Stimulated activated CD4-positive, alpha-beta T cell treated with anti-CD3 and anti-CD28 coated beads, Interleukin-12 subunit alpha, Interleukin-12 subunit beta, amount 100 ng/mL, for 24 hours (primary cell): ENCODE measurements around the gene BCR.

Source experiments
- DNase-seq, 2 experiments: peaks; one replicate each; pipeline ENCODE4 v3.0.0-alpha.2; 2020; ENCODE audit warnings: low read depth in 2 of 2

BCR gene

DNA sequence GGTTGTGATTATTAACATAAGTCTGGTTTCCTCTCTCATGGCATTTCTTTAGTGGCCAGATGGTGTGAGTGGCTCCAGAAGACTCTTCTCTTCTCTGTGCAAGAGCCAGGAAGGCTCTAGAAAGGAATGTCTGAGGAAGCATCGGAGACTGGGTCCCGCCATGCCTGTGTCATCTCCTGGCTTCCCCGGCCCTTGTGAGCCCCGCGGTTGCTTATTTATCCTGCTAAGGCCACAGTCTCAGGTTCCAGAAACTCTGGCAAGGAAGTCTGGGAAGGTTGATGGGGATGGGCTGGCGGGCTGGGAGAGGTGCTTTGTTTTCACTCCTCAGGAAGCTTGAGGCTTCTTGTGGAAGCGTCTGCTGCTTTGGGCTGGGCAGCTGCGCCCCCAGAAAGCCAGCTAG is 18.9 kb downstream of the BCR start:
- no peak for DNase-seq

- no peak for DNase-seq
Observed at GRCh38 chr22:23200898-23201297, 20.6 kb downstream of the BCR start.

- DNase-seq = no peak
Observed at GRCh38 chr22:23202812-23203451, 22.6 kb downstream of the BCR start.

GRCh38 chr22:23203452-23204124 is 23.3 kb downstream of the BCR start:
- no peak for DNase-seq

GRCh38 chr22:23204125-23204488 is 23.8 kb downstream of the BCR start:
- DNase-seq = no peak

DNA sequence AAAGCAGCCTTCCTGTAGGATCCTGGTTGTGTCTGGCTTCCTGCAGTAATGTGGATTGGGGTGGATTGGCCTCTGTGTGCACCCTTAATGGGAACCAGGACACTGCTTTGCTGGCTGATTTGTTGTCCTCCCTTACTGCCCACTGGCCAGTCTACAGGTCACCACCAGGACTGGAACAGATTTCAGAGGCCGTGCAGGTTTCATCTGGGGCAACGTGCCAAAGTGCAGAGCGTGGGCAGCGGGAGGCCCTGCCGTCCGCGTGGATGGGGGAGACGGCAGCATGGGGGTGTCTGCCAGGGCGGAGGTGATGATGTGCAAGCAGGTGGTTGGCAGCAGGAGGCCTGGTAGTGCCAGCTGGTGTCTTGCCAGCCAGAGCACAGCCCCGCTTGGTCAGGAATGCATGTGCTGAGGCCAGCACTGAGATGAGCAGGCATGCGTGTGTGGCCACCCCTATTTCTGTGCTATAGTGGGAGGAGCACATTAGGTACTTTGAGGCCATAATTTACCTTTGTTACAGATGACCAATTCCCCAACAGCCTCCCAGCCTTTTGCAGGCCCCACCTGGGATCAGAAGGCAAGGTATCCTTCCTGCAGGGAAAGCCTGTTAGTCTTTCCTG is 24.3 kb downstream of the BCR start:
- no peak for DNase-seq

DNA sequence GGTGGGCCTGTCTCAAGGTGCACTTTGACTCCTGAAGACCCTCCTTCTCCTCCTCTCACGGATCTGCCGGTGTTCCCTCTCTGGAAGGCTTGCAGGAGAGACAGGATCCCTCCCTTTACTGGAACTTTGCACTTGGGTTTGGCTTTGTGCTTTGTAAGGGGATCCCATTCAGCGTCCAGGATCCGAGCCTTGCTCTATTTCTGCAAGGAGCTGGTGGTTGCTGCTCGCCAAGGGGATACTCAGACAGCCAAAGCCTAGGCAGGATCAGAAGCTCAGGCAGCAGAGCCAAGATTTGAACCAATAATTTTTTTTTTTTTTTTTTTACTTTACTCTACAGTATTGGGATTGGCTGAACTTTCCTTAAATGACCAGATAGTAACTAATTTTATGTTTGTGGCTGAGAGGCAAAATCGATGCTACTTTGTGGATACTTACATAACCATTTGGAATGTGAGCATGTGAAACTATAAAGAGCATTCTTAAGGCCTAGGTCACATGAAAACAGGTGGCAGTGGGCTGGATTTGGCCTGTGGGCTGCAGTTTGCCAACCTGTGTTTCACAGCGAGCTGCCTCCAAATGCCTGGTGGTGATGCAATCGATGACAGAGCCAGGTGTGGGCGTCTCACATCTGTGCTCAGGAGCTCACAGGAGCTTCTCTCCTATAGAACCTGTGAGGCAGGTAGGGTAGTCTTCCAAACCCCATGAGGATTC is 25.2 kb downstream of the BCR start:
- DNase-seq = no peak

DNA sequence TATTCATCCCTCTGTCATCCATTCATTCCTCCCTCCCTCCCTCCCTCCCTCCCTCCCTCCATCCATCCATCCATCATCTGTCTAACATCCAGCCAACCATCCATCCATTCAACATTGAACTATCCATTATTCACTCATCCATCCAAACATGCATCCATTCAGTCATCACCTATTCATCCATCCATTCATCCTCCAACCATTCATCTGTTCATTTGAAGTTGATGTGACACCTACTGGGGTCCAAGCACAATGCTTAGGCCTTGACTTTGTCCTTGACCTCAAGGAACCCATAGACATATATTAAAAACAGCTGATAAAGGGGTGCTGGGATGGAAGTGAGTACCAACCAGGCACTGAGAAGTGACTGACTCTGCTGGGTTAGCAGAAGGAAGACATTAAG is 26.6 kb downstream of the BCR start:
- no peak for DNase-seq

- no peak for DNase-seq
Observed at GRCh38 chr22:23207729-23208393, 27.6 kb downstream of the BCR start.

DNA sequence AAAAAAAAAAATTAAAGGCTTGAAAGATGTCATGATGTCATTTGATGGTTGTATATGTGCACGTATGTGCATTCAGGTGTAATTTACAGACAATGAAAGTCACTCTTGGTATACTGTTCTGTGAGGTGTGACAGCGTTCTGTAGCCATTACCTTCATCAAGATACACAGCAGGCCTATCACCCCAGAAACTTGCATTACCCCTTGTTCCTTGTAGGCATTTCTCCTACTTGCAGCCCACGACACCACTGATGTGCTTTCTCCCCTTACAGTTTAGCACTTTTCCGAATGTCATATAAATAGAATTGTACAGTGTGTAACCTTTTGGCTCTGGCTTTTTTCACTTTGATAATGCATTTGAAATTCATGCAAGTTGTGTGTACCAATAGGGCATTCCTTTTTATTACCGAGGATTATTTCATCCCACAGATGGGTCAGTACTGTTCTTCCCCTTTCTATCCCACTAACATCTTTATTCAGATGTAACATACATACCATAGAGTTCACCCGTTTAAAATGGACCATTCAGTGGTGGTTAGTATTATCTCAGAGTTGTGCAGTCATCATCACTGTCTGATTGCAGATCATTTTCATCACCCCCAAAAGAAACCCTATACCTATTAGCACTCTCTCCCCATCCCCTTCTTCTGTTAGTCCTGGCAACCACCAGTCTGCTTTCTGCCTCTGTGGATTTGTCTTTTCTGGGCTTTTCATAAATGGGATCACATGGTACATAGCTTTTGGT is 30.3 kb downstream of the BCR start:
- DNase-seq = no peak

GRCh38 chr22:23211622-23212021 is 31.3 kb downstream of the BCR start:
- DNase-seq = no peak

GRCh38 chr22:23212061-23213021 is 32.0 kb downstream of the BCR start:
- DNase-seq = no peak

DNA sequence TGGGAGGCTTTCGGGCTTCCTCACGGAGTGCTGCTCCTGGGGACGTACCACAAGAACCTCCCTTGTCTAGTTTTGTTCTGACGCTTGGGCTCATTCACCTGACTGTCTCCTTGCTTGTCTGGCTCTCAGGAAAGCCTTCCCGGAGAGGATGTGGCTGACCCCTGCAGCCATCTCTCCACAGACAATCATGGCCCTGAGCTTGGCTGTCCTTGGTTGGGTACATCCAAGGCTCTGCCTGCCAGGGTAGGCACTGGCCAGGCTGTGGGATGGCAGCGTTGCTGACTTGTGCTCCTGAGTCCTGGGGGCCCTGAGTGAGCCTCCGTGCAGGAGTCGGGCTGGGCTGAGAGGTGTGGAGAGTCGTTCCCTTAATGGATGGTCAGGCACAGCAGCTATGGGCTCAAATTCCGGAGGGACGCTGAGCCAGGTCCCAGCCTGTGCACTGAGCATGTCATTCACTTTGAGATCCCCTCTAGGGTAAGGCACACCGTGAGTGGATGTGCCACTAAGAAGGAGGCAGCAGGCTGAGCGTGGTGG is 32.8 kb downstream of the BCR start:
- DNase-seq = no peak

DNA sequence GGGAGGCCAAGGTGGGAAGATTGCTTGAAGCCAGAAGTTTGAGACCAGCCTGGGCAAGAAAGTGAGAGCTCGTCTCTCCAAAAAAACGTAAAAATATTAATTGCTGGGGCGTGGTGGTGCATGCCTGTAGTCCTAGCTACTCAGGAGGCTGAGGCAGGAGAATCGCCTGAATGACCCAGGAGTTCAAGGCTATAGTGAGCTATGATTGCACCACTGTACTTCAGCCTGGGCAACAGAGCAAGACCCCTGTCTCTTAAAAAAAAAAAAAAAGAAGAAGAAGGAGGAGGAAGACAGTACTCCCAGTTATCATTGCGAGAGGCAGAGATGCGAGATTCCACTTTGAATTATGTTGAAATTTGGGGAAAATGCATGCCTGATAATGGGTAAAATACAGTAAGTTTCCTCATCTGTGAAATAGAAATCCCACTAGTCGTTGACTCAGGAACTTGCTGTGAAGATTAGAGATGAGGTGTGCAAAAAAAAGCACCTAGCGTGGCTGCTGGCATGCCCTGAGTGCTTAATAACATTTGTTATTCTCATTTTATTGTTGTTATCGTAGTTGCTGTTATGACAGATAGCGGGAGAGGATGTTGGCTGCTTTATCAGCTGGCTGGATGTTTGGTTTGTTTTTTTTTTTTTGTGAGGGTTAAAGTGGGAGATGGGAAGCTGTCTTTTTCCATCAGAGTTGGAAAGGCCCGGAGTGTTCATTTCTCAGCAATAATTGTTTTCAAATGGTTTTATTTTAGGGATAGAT is 33.4 kb downstream of the BCR start:
- DNase-seq = no peak

- DNase-seq = no peak
Observed at GRCh38 chr22:23214398-23214797, 34.1 kb downstream of the BCR start.

- no peak for DNase-seq
Observed at GRCh38 chr22:23215294-23216241, 35.3 kb downstream of the BCR start.

GRCh38 chr22:23216461-23217170 is 36.3 kb downstream of the BCR start:
- peak; percentile 21 to 34 for DNase-seq
